WTC11 (cell line): ENCODE measurements around the gene FZD10. TPM values are rescaled to one million over a fixed set of nuclear protein-coding genes. Genes with fewer than 3 reads are reported as not detected.

ENCODE experiments used
- ATAC-seq: fragments of 200-7000 bp; cut with Tn5 transposase; 2 replicates; pipeline ENCODE4 v1.10.0; 2021; ENCODE audit warnings: mild to moderate bottlenecking, moderate library complexity
- CTCF ChIA-PET: fragments of 300-600 bp; sonication (Branson Sonifier 250); formaldehyde crosslinking; loops from one replicate; lab custom pipeline; 2021; ENCODE audit warnings: antibody characterized with exemption; lab: Charles Lee
- POLR2A ChIA-PET: fragments of 350-600 bp; sonication (Branson Sonifier 250); formaldehyde crosslinking; loops from one replicate; lab custom pipeline; 2021; ENCODE audit warnings: antibody characterized with exemption; lab: Charles Lee
- DNase-seq: peaks from one replicate; pipeline ENCODE4 v3.0.0; 2021; ENCODE audit warnings: low spot score
- H3K27ac Mint-ChIP-seq: 2 replicates; pipeline ENCODE4 v1.8.0; 2021; ENCODE audit warnings: mixed read lengths
- H3K27me3 Mint-ChIP-seq: 2 replicates; pipeline ENCODE4 v1.8.0; 2021; ENCODE audit warnings: low read depth, mild to moderate bottlenecking, moderate library complexity, mixed read lengths
- H3K36me3 Mint-ChIP-seq: 2 replicates; pipeline ENCODE4 v1.8.0; 2021; ENCODE audit warnings: mixed read lengths
- H3K4me1 Mint-ChIP-seq: 2 replicates; pipeline ENCODE4 v1.8.0; 2022; ENCODE audit warnings: mixed read lengths
- H3K4me3 Mint-ChIP-seq: 2 replicates; pipeline ENCODE4 v1.8.0; 2021; ENCODE audit warnings: mild to moderate bottlenecking, moderate library complexity, mixed read lengths
- H3K9me3 Mint-ChIP-seq: 2 replicates; pipeline ENCODE4 v1.8.0; 2021; ENCODE audit warnings: mixed read lengths
- ATF1 ChIP-seq: sonication (generic); formaldehyde crosslinking; IDR thresholded peaks from 2 replicates; pipeline ENCODE4 v1.8.1; 2023; ENCODE audit warnings: mild to moderate bottlenecking, moderate library complexity, missing genetic modification reagents
- ATF2 ChIP-seq: sonication (generic); formaldehyde crosslinking; IDR thresholded peaks from 2 replicates; pipeline ENCODE4 v1.8.1; 2022; ENCODE audit warnings: low read depth, missing genetic modification reagents, borderline replicate concordance
- CBFB ChIP-seq: sonication (generic); formaldehyde crosslinking; IDR thresholded peaks from 2 replicates; pipeline ENCODE4 v1.8.1; 2022; ENCODE audit warnings: mild to moderate bottlenecking, low read depth, missing genetic modification reagents
- CTCF ChIP-seq: fragments of 200-600 bp; IDR thresholded peaks from 2 replicates; pipeline ENCODE4 v1.8.0; 2022; ENCODE audit warnings: antibody characterized with exemption
- ELF4 ChIP-seq: sonication (generic); formaldehyde crosslinking; IDR thresholded peaks from 2 replicates; pipeline ENCODE4 v1.8.1; 2022; ENCODE audit warnings: low read depth, mild to moderate bottlenecking, moderate library complexity, missing genetic modification reagents
- ERG ChIP-seq: fragments of 250-450 bp; sonication (Bioruptor Pico); IDR thresholded peaks from 2 replicates; pipeline ENCODE4 v1.8.0; 2021; ENCODE audit warnings: mild to moderate bottlenecking
- GRHL2 ChIP-seq: fragments of 250-450 bp; sonication (Bioruptor Pico); IDR thresholded peaks from 2 replicates; pipeline ENCODE4 v1.8.0; 2022; ENCODE audit warnings: mild to moderate bottlenecking, moderate library complexity; ENCODE audit not compliant: insufficient replicate concordance, severe bottlenecking
- HMGA2 ChIP-seq: fragments of 250-450 bp; sonication (Bioruptor Pico); IDR thresholded peaks from 2 replicates; pipeline ENCODE4 v1.4.0; 2021; ENCODE audit warnings: mild to moderate bottlenecking, moderate library complexity
- IRF2 ChIP-seq: sonication (generic); formaldehyde crosslinking; IDR thresholded peaks from 2 replicates; pipeline ENCODE4 v1.8.0; 2022; ENCODE audit warnings: low read depth, missing genetic modification reagents, borderline replicate concordance
- KAT7 ChIP-seq: sonication (generic); formaldehyde crosslinking; IDR thresholded peaks from 2 replicates; pipeline ENCODE4 v1.8.1; 2023; ENCODE audit warnings: missing genetic modification reagents, mild to moderate bottlenecking, borderline replicate concordance
- MAX ChIP-seq: sonication (generic); formaldehyde crosslinking; IDR thresholded peaks from 2 replicates; pipeline ENCODE4 v1.8.0; 2022; ENCODE audit warnings: mild to moderate bottlenecking, missing genetic modification reagents
- MXD4 ChIP-seq: fragments of 250-450 bp; sonication (Bioruptor Pico); IDR thresholded peaks from 2 replicates; pipeline ENCODE4 v1.8.0; 2021; ENCODE audit warnings: mild to moderate bottlenecking, moderate library complexity, borderline replicate concordance
- NFE2L1 ChIP-seq: sonication (generic); formaldehyde crosslinking; IDR thresholded peaks from 2 replicates; pipeline ENCODE4 v1.8.1; 2023; ENCODE audit warnings: missing genetic modification reagents
- TEAD1 ChIP-seq: sonication (generic); formaldehyde crosslinking; IDR thresholded peaks from 2 replicates; pipeline ENCODE4 v1.8.0; 2022; ENCODE audit warnings: mild to moderate bottlenecking, missing genetic modification reagents
- TP53 ChIP-seq: sonication (generic); formaldehyde crosslinking; IDR thresholded peaks from 2 replicates; pipeline ENCODE4 v1.8.1; 2023; ENCODE audit warnings: mild to moderate bottlenecking, missing genetic modification reagents
- USF1 ChIP-seq: sonication (generic); formaldehyde crosslinking; IDR thresholded peaks from 2 replicates; pipeline ENCODE4 v1.8.0; 2022; ENCODE audit warnings: mild to moderate bottlenecking, missing genetic modification reagents
- ZBTB21 ChIP-seq: sonication (generic); formaldehyde crosslinking; IDR thresholded peaks from 2 replicates; pipeline ENCODE4 v1.8.1; 2023; ENCODE audit warnings: mild to moderate bottlenecking, missing genetic modification reagents, borderline replicate concordance
- ZBTB43 ChIP-seq: sonication (generic); formaldehyde crosslinking; IDR thresholded peaks from 2 replicates; pipeline ENCODE4 v1.8.1; 2023; ENCODE audit warnings: mild to moderate bottlenecking, missing genetic modification reagents
- ZMAT4 ChIP-seq: fragments of 250-450 bp; sonication (Bioruptor Pico); IDR thresholded peaks from 2 replicates; pipeline ENCODE4 v1.9.0; 2021; ENCODE audit warnings: mild to moderate bottlenecking
- ZNF263 ChIP-seq: sonication (generic); formaldehyde crosslinking; IDR thresholded peaks from 2 replicates; pipeline ENCODE4 v1.8.1; 2022; ENCODE audit warnings: low read depth, mild to moderate bottlenecking, moderate library complexity, missing genetic modification reagents
- ZNF317 ChIP-seq: sonication (generic); formaldehyde crosslinking; IDR thresholded peaks from 2 replicates; pipeline ENCODE4 v1.8.1; 2023; ENCODE audit warnings: low read depth, mild to moderate bottlenecking, moderate library complexity, missing genetic modification reagents, borderline replicate concordance
- ZNF425 ChIP-seq: fragments of 250-450 bp; sonication (Bioruptor Pico); conservative IDR thresholded peaks from 2 replicates; pipeline ENCODE4 v1.9.0; 2021; ENCODE audit warnings: mild to moderate bottlenecking
- total RNA-seq: library from RNA; stranded (reverse); gene quantifications from 3 replicates; pipeline ENCODE4 v1.2.3, GENCODE V29; 2021

Gene FZD10
- total RNA-seq, 1 experiment from 2014 or later = 1.1 TPM

- Mint-ChIP-seq H3K4me3 (no peak overlapping the region), H3K4me1 (no peaks in the 10 kb centered on the region; the same call in 1 of the 2 replicates), H3K36me3 (peaks cover 36% of the 10 kb centered on the region), H3K9me3 (peaks cover 36% of the 10 kb centered on the region), H3K27me3 (peaks cover 43% of the 10 kb centered on the region), H3K27ac (no peak overlapping the region)
- DNase-seq = no peak
- TF ChIP-seq ZNF317 (no peak), HMGA2 (CRISPR knock-in tag) (no peak), ATF1 (no peak), IRF2 (CRISPR knock-in tag) (no peak), CBFB (no peak), ERG (CRISPR knock-in tag) (no peak)
- TF ChIP-seq, all 79 proteins: peak for 0
- ChIA-PET CTCF (no interaction called here), POLR2A (no interaction called here)
- no peak for ATAC-seq
Measured at GRCh38 chr12:130153803-130154202, 8.5 kb upstream of the FZD10 start.

- H3K36me3 Mint-ChIP-seq = peaks cover 36% of the 10 kb centered on the region
- H3K9me3 Mint-ChIP-seq = peaks cover 36% of the 10 kb centered on the region
- no peak overlapping the region for H3K27ac Mint-ChIP-seq
- no peak for ATAC-seq
- H3K4me3 Mint-ChIP-seq = no peak overlapping the region
- no peak for TF ChIP-seq ELF4
- no peak for TF ChIP-seq TEAD1 (CRISPR knock-in tag)
- TF ChIP-seq NFE2L1 = no peak
- TF ChIP-seq CTCF = no peak
- no peak for TF ChIP-seq ZNF425 (CRISPR knock-in tag)
- no peak for TF ChIP-seq ATF1
- TF ChIP-seq ZNF263 (CRISPR knock-in tag) = no peak
- TF ChIP-seq TP53 = no peak
- TF ChIP-seq MAX (CRISPR knock-in tag) = no peak
- TF ChIP-seq ATF2 (CRISPR knock-in tag) = no peak
- TF ChIP-seq USF1 = no peak
- no peak for TF ChIP-seq MXD4 (CRISPR knock-in tag)
- no peak for TF ChIP-seq KAT7 (CRISPR knock-in tag)
- no peak for TF ChIP-seq GRHL2 (CRISPR knock-in tag)
- no peak for TF ChIP-seq ZBTB43 (CRISPR knock-in tag)
- no peak for TF ChIP-seq ZBTB21 (CRISPR knock-in tag)
- no peak for TF ChIP-seq ZMAT4
- ChIA-PET POLR2A (no interaction called here), CTCF (no interaction called here)
- no peak for DNase-seq
- H3K27me3 Mint-ChIP-seq = peaks cover 43% of the 10 kb centered on the region
- no peaks in the 10 kb centered on the region; the same call in 1 of the 2 replicates for H3K4me1 Mint-ChIP-seq
Measured at GRCh38 chr12:130154276-130155070, 7.8 kb upstream of the FZD10 start.
